ENCODE data around the gene MAGOH. TPM values are rescaled to one million over a fixed set of nuclear protein-coding genes. Genes with fewer than 3 reads are reported as not detected.

The MAGOH gene
- total RNA-seq, 1 donor from 2014 or later: 27.3 TPM

DNA sequence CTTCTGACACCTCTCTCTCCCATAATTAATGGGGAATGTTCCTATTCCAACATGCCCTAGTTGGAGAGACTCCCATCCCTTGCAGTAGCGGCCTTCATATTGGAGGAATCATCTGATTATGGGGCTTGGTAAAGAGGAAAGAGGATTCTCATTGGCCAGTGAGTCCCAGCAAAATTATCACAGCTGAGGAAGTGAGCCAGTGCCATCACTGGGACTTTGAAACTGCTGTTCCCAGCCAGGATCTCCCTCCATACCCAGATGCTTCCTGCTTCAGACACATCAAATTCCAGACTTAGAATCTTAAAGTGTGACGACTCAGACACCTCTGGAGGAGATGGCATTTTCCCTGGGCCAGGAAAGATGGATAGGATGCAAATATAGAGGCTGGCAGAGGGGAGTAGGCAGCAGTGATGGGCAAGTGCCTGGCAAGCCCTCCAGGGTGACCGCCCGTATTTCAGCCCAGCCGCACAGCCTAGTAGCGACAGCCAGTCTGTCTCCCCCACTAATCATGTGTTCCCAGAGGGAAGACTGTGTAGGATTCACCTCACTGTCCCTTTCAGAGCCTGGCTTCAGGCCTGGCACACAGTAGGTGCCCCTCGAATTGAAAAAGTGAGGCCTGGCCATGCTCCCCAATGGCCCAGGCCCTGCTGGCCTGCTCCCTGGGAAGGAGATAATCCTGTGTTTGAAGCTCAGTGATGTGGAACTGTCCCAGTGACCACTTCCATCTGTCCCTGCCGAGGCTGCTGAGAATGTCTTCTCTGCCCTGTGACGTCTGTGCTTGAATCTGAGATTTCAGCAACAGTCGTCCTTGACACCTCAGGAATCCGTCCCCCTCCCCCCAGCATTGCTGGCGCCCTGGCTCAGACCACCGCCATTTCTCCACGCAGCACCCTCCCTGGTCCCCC, 41.2 kb upstream of the MAGOH start:
- Mint-ChIP-seq H3K36me3 (ENCODE audit: unreplicated experiment) (no peaks in the 10 kb centered on the region), H3K4me1 (ENCODE audit: low read depth, unreplicated experiment) (peaks cover 25% of the 10 kb centered on the region), H3K9me3 (ENCODE audit: unreplicated experiment) (peaks cover 2% of the 10 kb centered on the region), H3K4me3 (ENCODE audit: unreplicated experiment) (no peak overlapping the region), H3K27ac (ENCODE audit: unreplicated experiment) (peak overlapping the region; percentile 18), H3K27me3 (ENCODE audit: unreplicated experiment) (peaks cover 9% of the 10 kb centered on the region)
- TF ChIP-seq CTCF (IDR thresholded peaks at IDR 0.05; ENCODE audit: partially characterized antibody, unreplicated experiment): no peak
- DNase-seq: no peak

- H3K4me3 Mint-ChIP-seq (ENCODE audit: unreplicated experiment): no peak overlapping the region
- peak overlapping the region; percentile 66 for H3K27ac Mint-ChIP-seq (ENCODE audit: unreplicated experiment)
- H3K4me1 Mint-ChIP-seq (ENCODE audit: low read depth, unreplicated experiment): peaks cover 25% of the 10 kb centered on the region
- peak; percentile 84 for TF ChIP-seq CTCF (IDR thresholded peaks at IDR 0.05; ENCODE audit: partially characterized antibody, unreplicated experiment)
- no peaks in the 10 kb centered on the region for H3K36me3 Mint-ChIP-seq (ENCODE audit: unreplicated experiment)
- peaks cover 2% of the 10 kb centered on the region for H3K9me3 Mint-ChIP-seq (ENCODE audit: unreplicated experiment)
- peaks cover 13% of the 10 kb centered on the region for H3K27me3 Mint-ChIP-seq (ENCODE audit: unreplicated experiment)
- peak; percentile 82 for DNase-seq
Observed at GRCh38 chr1:53278298-53278725, 40.0 kb upstream of the MAGOH start.

- peaks cover 2% of the 10 kb centered on the region for H3K9me3 Mint-ChIP-seq (ENCODE audit: unreplicated experiment)
- H3K36me3 Mint-ChIP-seq (ENCODE audit: unreplicated experiment): no peaks in the 10 kb centered on the region
- no peak overlapping the region for H3K4me3 Mint-ChIP-seq (ENCODE audit: unreplicated experiment)
- H3K27ac Mint-ChIP-seq (ENCODE audit: unreplicated experiment): no peak overlapping the region
- peaks cover 15% of the 10 kb centered on the region for H3K27me3 Mint-ChIP-seq (ENCODE audit: unreplicated experiment)
- DNase-seq: no peak
- H3K4me1 Mint-ChIP-seq (ENCODE audit: low read depth, unreplicated experiment): peaks cover 25% of the 10 kb centered on the region
- no peak for TF ChIP-seq CTCF (IDR thresholded peaks at IDR 0.05; ENCODE audit: partially characterized antibody, unreplicated experiment)
Observed at GRCh38 chr1:53277326-53277725, 39.0 kb upstream of the MAGOH start.

GRCh38 chr1:53276902-53277281, 38.6 kb upstream of the MAGOH start:
- no peak for DNase-seq
- Mint-ChIP-seq H3K4me1 (ENCODE audit: low read depth, unreplicated experiment) (peaks cover 22% of the 10 kb centered on the region), H3K27me3 (ENCODE audit: unreplicated experiment) (peaks cover 15% of the 10 kb centered on the region), H3K9me3 (ENCODE audit: unreplicated experiment) (peaks cover 2% of the 10 kb centered on the region), H3K36me3 (ENCODE audit: unreplicated experiment) (no peaks in the 10 kb centered on the region), H3K4me3 (ENCODE audit: unreplicated experiment) (no peak overlapping the region), H3K27ac (ENCODE audit: unreplicated experiment) (no peak overlapping the region)
- no peak for TF ChIP-seq CTCF (IDR thresholded peaks at IDR 0.05; ENCODE audit: partially characterized antibody, unreplicated experiment)
